H1 (cell line): ENCODE data around the gene PROSER3. TPM values are rescaled to one million over a fixed set of nuclear protein-coding genes. Genes with fewer than 3 reads are reported as not detected.

Source experiments
- CTCF ChIA-PET: fragments of 300-600 bp; sonication (Branson Sonifier 250); formaldehyde crosslinking; loops from one replicate; lab custom pipeline; 2021; ENCODE audit not compliant: partially characterized antibody; lab: Charles Lee
- POLR2A ChIA-PET: fragments of 300-600 bp; sonication (Branson Sonifier 250); formaldehyde crosslinking; loops from one replicate; lab custom pipeline; 2021; ENCODE audit warnings: inconsistent platforms; ENCODE audit not compliant: partially characterized antibody; lab: Charles Lee
- DNase-seq, 2 experiments: peaks; one replicate each; pipeline versions ENCODE4 v3.0.0 to v3.0.0-alpha.2; 2010 to 2022; ENCODE audit warnings: low spot score in 2 of 2, low read depth in 1 of 2, mixed read lengths in 1 of 2
- FAIRE-seq: peaks from 2 replicates; lab custom pipeline; 2011; peaks lifted over from hg19 to GRCh38; lab: Jason Lieb, UNC
- H2AFZ ChIP-seq: 2 replicates; pipeline ENCODE4 v1.8.1; 2012; ENCODE audit warnings: low read length, inconsistent platforms
- H2AK5ac ChIP-seq: 2 replicates; pipeline ENCODE4 v1.6.1; 2013; ENCODE audit warnings: low read depth, low read length
- H2BK120ac ChIP-seq: replicated peaks from 2 replicates; pipeline ENCODE3; 2013; ENCODE audit warnings: low read depth, low read length, inconsistent platforms
- H2BK12ac ChIP-seq: 2 replicates; pipeline ENCODE4 v1.6.1; 2013; ENCODE audit warnings: low read depth, low read length
- H2BK15ac ChIP-seq: 2 replicates; pipeline ENCODE4 v1.6.1; 2013; ENCODE audit warnings: low read length
- H2BK20ac ChIP-seq: 2 replicates; pipeline ENCODE4 v1.6.1; 2013; ENCODE audit warnings: low read length
- H2BK5ac ChIP-seq: 2 replicates; pipeline ENCODE4 v1.6.1; 2013; ENCODE audit warnings: low read depth, low read length
- H3K14ac ChIP-seq: 2 replicates; pipeline ENCODE4 v1.6.1; 2013; ENCODE audit warnings: inconsistent platforms; ENCODE audit not compliant: insufficient read length
- H3K18ac ChIP-seq: 2 replicates; pipeline ENCODE4 v1.6.1; 2013; ENCODE audit warnings: low read length; ENCODE audit errors: extremely low read depth
- H3K23ac ChIP-seq: 2 replicates; pipeline ENCODE4 v1.6.1; 2013; ENCODE audit warnings: inconsistent platforms; ENCODE audit not compliant: insufficient read length
- H3K23me2 ChIP-seq: 2 replicates; pipeline ENCODE4 v1.6.1; 2013; ENCODE audit warnings: low read depth, low read length
- H3K27ac ChIP-seq: 2 replicates; pipeline ENCODE4 v1.6.1; 2011; ENCODE audit warnings: low read depth, low read length, inconsistent platforms
- H3K27me3 ChIP-seq, 4 experiments: replicated peaks in 1 of 4; 1 replicate in 1 of 4; 2 replicates in 3 of 4; pipeline versions ENCODE4 v1.6.1 to v1.8.1; 2011 to 2013; ENCODE audit warnings: low read length in 3 of 4, mild to moderate bottlenecking in 3 of 4, inconsistent platforms in 2 of 4, mixed read lengths in 2 of 4, moderate library complexity in 1 of 4; ENCODE audit not compliant: control insufficient read depth in 3 of 4, insufficient read depth in 3 of 4; ENCODE audit errors: extremely low read depth in 1 of 4
- H3K36me3 ChIP-seq, 4 experiments: 2 replicates each; pipeline versions ENCODE4 v1.6.1 to v1.8.1; 2011 to 2013; ENCODE audit warnings: mild to moderate bottlenecking in 4 of 4, low read length in 3 of 4, moderate library complexity in 2 of 4, control low read depth in 1 of 4, inconsistent platforms in 1 of 4; ENCODE audit not compliant: insufficient read depth in 4 of 4, control insufficient read depth in 2 of 4
- H3K4ac ChIP-seq: replicated peaks from 2 replicates; pipeline ENCODE3; 2013; ENCODE audit warnings: low read length, low read depth, mixed read lengths, inconsistent platforms; ENCODE audit not compliant: insufficient read length
- H3K4me1 ChIP-seq, 4 experiments: replicated peaks in 1 of 4; 1 replicate in 1 of 4; 2 replicates in 3 of 4; pipeline versions ENCODE4 v1.6.1 to v1.8.1; 2011 to 2013; ENCODE audit warnings: low read length in 3 of 4, inconsistent platforms in 2 of 4, mixed read lengths in 1 of 4; ENCODE audit not compliant: insufficient read depth in 4 of 4, control insufficient read depth in 3 of 4
- H3K4me2 ChIP-seq, 2 experiments: 2 replicates each; pipeline versions ENCODE4 v1.6.1 to v1.8.1; 2011 to 2013; ENCODE audit warnings: low read depth in 2 of 2, low read length in 2 of 2, control low read depth in 1 of 2, inconsistent platforms in 1 of 2, mild to moderate bottlenecking in 1 of 2; ENCODE audit not compliant: insufficient read depth in 1 of 2
- H3K4me3 ChIP-seq, 4 experiments: fragments of 200-600, 300-600 bp in 1 of 4; sonication (generic), shearing (Covaris generic), sonication (Bioruptor Twin) in 1 of 4; 2 replicates each; pipeline versions ENCODE4 v1.5.1 to v1.8.1; 2011 to 2016; ENCODE audit warnings: low read length in 4 of 4, low read depth in 3 of 4, control low read depth in 2 of 4, inconsistent platforms in 2 of 4, mild to moderate bottlenecking in 2 of 4, mixed read lengths in 1 of 4, moderate library complexity in 1 of 4; ENCODE audit not compliant: insufficient read depth in 2 of 4; ENCODE audit errors: extremely low read depth in 1 of 4
- H3K56ac ChIP-seq: replicated peaks from 2 replicates; pipeline ENCODE3; 2013; ENCODE audit warnings: low read depth, mild to moderate bottlenecking, mixed read lengths, low read length, inconsistent platforms; ENCODE audit not compliant: insufficient read length
- H3K79me1 ChIP-seq: 2 replicates; pipeline ENCODE4 v1.6.1; 2013; ENCODE audit warnings: low read depth, low read length, control low read depth
- H3K79me2 ChIP-seq, 2 experiments: 2 replicates each; pipeline versions ENCODE4 v1.6.1 to v1.8.1; 2012 to 2013; ENCODE audit warnings: low read length in 2 of 2, mild to moderate bottlenecking in 2 of 2, inconsistent platforms in 1 of 2; ENCODE audit not compliant: insufficient read depth in 2 of 2, control insufficient read depth in 1 of 2
- H3K9ac ChIP-seq, 4 experiments: replicated peaks in 1 of 4; 1 replicate in 1 of 4; 2 replicates in 3 of 4; pipeline versions ENCODE4 v1.6.1 to v1.8.1; 2011 to 2013; ENCODE audit warnings: low read depth in 3 of 4, low read length in 3 of 4, control low read depth in 2 of 4, mild to moderate bottlenecking in 2 of 4, moderate library complexity in 2 of 4, inconsistent platforms in 1 of 4; ENCODE audit errors: extremely low read depth in 1 of 4
- H3K9me3 ChIP-seq, 2 experiments: 2 replicates each; pipeline versions ENCODE4 v1.6.1 to v1.8.1; 2012 to 2013; ENCODE audit warnings: mild to moderate bottlenecking in 2 of 2, moderate library complexity in 2 of 2, control low read depth in 1 of 2, inconsistent platforms in 1 of 2, low read depth in 1 of 2, low read length in 1 of 2, mixed read lengths in 1 of 2; ENCODE audit not compliant: insufficient read depth in 2 of 2
- H4K20me1 ChIP-seq, 2 experiments: replicated peaks in 1 of 2; 2 replicates each; pipeline versions ENCODE3 to v1.8.1; 2011 to 2013; ENCODE audit warnings: inconsistent platforms in 2 of 2, low read length in 2 of 2, mild to moderate bottlenecking in 1 of 2; ENCODE audit not compliant: insufficient read depth in 2 of 2, control insufficient read depth in 1 of 2
- H4K5ac ChIP-seq: 2 replicates; pipeline ENCODE4 v1.6.1; 2013; ENCODE audit warnings: low read length, low read depth, mixed read lengths, inconsistent platforms; ENCODE audit not compliant: insufficient read length
- H4K8ac ChIP-seq: 2 replicates; pipeline ENCODE4 v1.8.0; 2013; ENCODE audit warnings: mild to moderate bottlenecking, moderate library complexity, low read length, inconsistent platforms; ENCODE audit not compliant: insufficient read depth; ENCODE audit errors: extremely low read depth
- H4K91ac ChIP-seq: replicated peaks from 2 replicates; pipeline ENCODE3; 2013; ENCODE audit warnings: low read length, mixed read lengths, inconsistent platforms; ENCODE audit not compliant: insufficient read length
- CREB1 ChIP-seq: IDR thresholded peaks from 2 replicates; pipeline ENCODE4 v1.6.1; 2012; ENCODE audit warnings: inconsistent platforms
- GTF2F1 ChIP-seq: IDR thresholded peaks from 2 replicates; pipeline ENCODE4 v1.6.1; 2012; ENCODE audit warnings: low read depth, low read length, improper control_type of control experiment, borderline replicate concordance
- JUND ChIP-seq: IDR thresholded peaks from 2 replicates; pipeline ENCODE4 v1.6.1; 2011; ENCODE audit warnings: mild to moderate bottlenecking, improper control_type of control experiment, low read length
- NRF1 ChIP-seq: IDR thresholded peaks from 2 replicates; pipeline ENCODE4 v1.6.1; 2011; ENCODE audit warnings: mild to moderate bottlenecking, low read depth, low read length, improper control_type of control experiment
- PHF8 ChIP-seq: fragments of 200-600 bp; sonication (generic); conservative IDR thresholded peaks from 2 replicates; pipeline ENCODE4 v1.7.1; 2012; ENCODE audit warnings: low read depth, mild to moderate bottlenecking, inconsistent platforms, low read length, moderate library complexity
- POU5F1 ChIP-seq: IDR thresholded peaks from 2 replicates; pipeline ENCODE4 v1.6.1; 2011; ENCODE audit warnings: low read depth, mild to moderate bottlenecking, low read length, moderate library complexity
- SAP30 ChIP-seq: fragments of 300-600 bp; sonication (generic); IDR thresholded peaks from 2 replicates; pipeline ENCODE4 v1.7.1; 2012; ENCODE audit warnings: low read length, moderate library complexity, mild to moderate bottlenecking, inconsistent platforms; ENCODE audit not compliant: insufficient read depth, insufficient replicate concordance
- SIN3A ChIP-seq, 2 experiments: IDR thresholded peaks in 1 of 2; conservative IDR thresholded peaks in 1 of 2; 2 replicates each; pipeline ENCODE4 v1.6.1; 2011 to 2012; ENCODE audit warnings: low read length in 2 of 2, improper control_type of control experiment in 1 of 2, low read depth in 1 of 2, mild to moderate bottlenecking in 1 of 2
- SP2 ChIP-seq: IDR thresholded peaks from 2 replicates; pipeline ENCODE4 v1.6.1; 2012; ENCODE audit warnings: mild to moderate bottlenecking, low read length, inconsistent platforms
- TAF7 ChIP-seq: optimal IDR thresholded peaks from 2 replicates; pipeline ENCODE3; 2011; ENCODE audit warnings: low read depth, mild to moderate bottlenecking, inconsistent platforms, low read length, moderate library complexity, borderline replicate concordance
- TEAD4 ChIP-seq: IDR thresholded peaks from 2 replicates; pipeline ENCODE4 v1.6.1; 2012; ENCODE audit warnings: low read depth, low read length, inconsistent platforms, mixed read lengths
- YY1 ChIP-seq: IDR thresholded peaks from 2 replicates; pipeline ENCODE4 v1.6.1; 2011; ENCODE audit warnings: low read depth, mild to moderate bottlenecking, low read length
- WGBS, 2 experiments: shearing (Covaris generic) in 1 of 2; methylation state at CpG; one replicate each; pipeline versions ENCODE4 v1.1.6 to v1.1.7; 2013 to 2015; ENCODE audit warnings: low lambda C conversion rate in 2 of 2, mixed read lengths in 2 of 2, inconsistent platforms in 1 of 2, low coverage in 1 of 2, missing lambda C conversion rate in 1 of 2; ENCODE audit not compliant: insufficient replicate concordance in 2 of 2, insufficient coverage in 1 of 2, insufficient read length in 1 of 2; ENCODE audit errors: extremely low coverage in 1 of 2, missing lambda C conversion rate in 1 of 2; 5-methylcytosine and 5-hydroxymethylcytosine counted together
- polyA plus RNA-seq, 7 experiments: library from polyadenylated mRNA; depleted of rRNA in 3 of 7; stranded (reverse) in 5 of 7; unstranded in 2 of 7; fragments of >200 nt in 5 of 7; fragments of 200-250 nt in 2 of 7; gene quantifications; 1 replicate in 5 of 7; 2 replicates in 1 of 7; 4 replicates in 1 of 7; pipeline versions ENCODE4 v1.2.1 to v1.2.3, GENCODE V29; 2011 to 2013; ENCODE audit warnings: missing spikeins in 2 of 7, mixed read lengths in 2 of 7
- total RNA-seq: library from RNA; stranded (reverse); fragmentation: NEBNext Ultra II Directional; extraction: Animal tissue kit (Norgen Biotek cat#: 25700); gene quantifications from 2 replicates; pipeline ENCODE4 v1.2.1, GENCODE V29; 2021
- TF ChIP-seq, protein P1 (sequence below): IDR thresholded peaks from 2 replicates; pipeline ENCODE4 v1.6.1; 2011; ENCODE audit warnings: low read length, improper control_type of control experiment

The PROSER3 gene
- total and polyA plus RNA-seq, 2 of the 8 experiments (the other 6 are each of a cell fraction or from before 2014, with no cell fraction given) = 17.8 to 28.9 TPM

DNA sequence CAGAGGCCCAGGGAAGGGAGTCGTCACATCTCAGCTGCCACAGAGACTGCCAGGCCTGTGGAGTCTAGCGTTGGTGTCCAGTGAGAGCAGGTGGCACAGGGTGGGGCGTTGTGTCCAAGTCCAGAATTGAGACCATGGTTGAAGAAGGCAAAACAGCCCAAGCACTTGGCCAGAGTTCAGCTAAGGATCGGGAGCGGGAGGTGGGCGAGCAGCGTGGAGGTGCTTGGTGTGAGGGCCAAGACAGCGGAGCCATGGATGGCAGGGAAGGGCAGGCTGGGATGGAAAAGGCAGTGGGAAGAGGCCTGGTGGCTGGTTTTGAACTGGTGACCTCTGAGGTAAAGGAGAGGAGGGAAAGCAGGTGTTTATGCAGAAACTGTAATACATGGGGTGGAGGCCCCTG, 23.7 kb upstream of the PROSER3 start:
- CTCF ChIA-PET = interaction anchor here (0.8 to 8.9 kb wide), 4 partner anchors 10 to 84 kb away, joined by 3 to 80 read pairs (median 6); no protein-coding TSS in a partner anchor
- no peak overlapping the region for H2BK20ac ChIP-seq
- no peak for TF ChIP-seq SAP30
- TF ChIP-seq JUND = no peak
- no peak for TF ChIP-seq GTF2F1
- no peak for TF ChIP-seq SP2
- TF ChIP-seq SIN3A (conservative IDR thresholded peaks at IDR 0.05 in 1 of 2, IDR thresholded peaks at IDR 0.05 in 1 of 2; ENCODE audit: low read depth in 1 of 2, low read length in 2 of 2) = no peak
- TF ChIP-seq, protein P1, sequence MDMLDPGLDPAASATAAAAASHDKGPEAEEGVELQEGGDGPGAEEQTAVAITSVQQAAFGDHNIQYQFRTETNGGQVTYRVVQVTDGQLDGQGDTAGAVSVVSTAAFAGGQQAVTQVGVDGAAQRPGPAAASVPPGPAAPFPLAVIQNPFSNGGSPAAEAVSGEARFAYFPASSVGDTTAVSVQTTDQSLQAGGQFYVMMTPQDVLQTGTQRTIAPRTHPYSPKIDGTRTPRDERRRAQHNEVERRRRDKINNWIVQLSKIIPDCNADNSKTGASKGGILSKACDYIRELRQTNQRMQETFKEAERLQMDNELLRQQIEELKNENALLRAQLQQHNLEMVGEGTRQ = no peak
- no peak for TF ChIP-seq TAF7
- TF ChIP-seq YY1 = no peak
- no peak for TF ChIP-seq POU5F1
- no peak for TF ChIP-seq TEAD4
- TF ChIP-seq PHF8 = no peak
- TF ChIP-seq CREB1 = no peak
- no peak for TF ChIP-seq NRF1

More for the DNA sequence above, 23.7 kb upstream of the PROSER3 start:
- Histone ChIP-seq H3K23ac (no peak overlapping the region), H3K9ac (no peak overlapping the region), H3K9me3 (no peaks in the 10 kb centered on the region), H3K14ac (no peak overlapping the region), H2BK15ac (no peak overlapping the region), H2AFZ (no peak overlapping the region), H3K27me3 (no peaks in the 10 kb centered on the region), H3K4ac (no peak overlapping the region), H3K27ac (no peak overlapping the region), H4K5ac (no peak overlapping the region), H2BK120ac (no peak overlapping the region), H3K18ac (no peak overlapping the region), H4K91ac (no peak overlapping the region), H3K23me2 (no peaks in the 10 kb centered on the region), H2BK5ac (no peak overlapping the region), H2BK12ac (no peak overlapping the region), H4K8ac (no peak overlapping the region), H3K4me3 (no peak overlapping the region), H4K20me1 (peaks cover 10 to 19% of the 10 kb centered on the region in 2 experiments), H3K56ac (no peak overlapping the region), H3K79me1 (no peaks in the 10 kb centered on the region), H3K79me2 (no peaks in the 10 kb centered on the region), H3K4me2 (no peak overlapping the region), H3K36me3 (peaks cover 16 to 63% (median 50%) of the 10 kb centered on the region in 4 experiments; a peak in 7 of 8 replicates), H3K4me1 (0 out of 7 replicates have a peak, but pooled peaks cover 0 to 1% (median 0%) of the 10 kb centered on the region in 4 experiments), H2AK5ac (no peak overlapping the region)
- POLR2A ChIA-PET = interaction anchor here (1.2 to 7.6 kb wide), 4 partner anchors 8 to 14 kb away, joined by 4 to 54 read pairs (median 22); partner anchors contain the start of genes LIN37, PSENEN and U2AF1L4
- 94% methylated on average over 8 of the region's 8 CpGs; no CpG with 5 or more reads in 1 of the 2 experiments for WGBS, 2 experiments
- FAIRE-seq (no peak), DNase-seq (no peak)
